HG03378 (cell line): Measurements from ENCODE around the gene MOGAT3.
A peak's percentile ranks its signal among the peaks of the same experiment; 100 is the strongest.

Experiments
- ATAC-seq: cut with Tn5 transposase; IDR thresholded peaks from one replicate; pipeline ENCODE4 v1.9.1; 2021; ENCODE audit warnings: mild to moderate bottlenecking, moderate library complexity; ENCODE audit not compliant: unreplicated experiment

MOGAT3 gene

DNA sequence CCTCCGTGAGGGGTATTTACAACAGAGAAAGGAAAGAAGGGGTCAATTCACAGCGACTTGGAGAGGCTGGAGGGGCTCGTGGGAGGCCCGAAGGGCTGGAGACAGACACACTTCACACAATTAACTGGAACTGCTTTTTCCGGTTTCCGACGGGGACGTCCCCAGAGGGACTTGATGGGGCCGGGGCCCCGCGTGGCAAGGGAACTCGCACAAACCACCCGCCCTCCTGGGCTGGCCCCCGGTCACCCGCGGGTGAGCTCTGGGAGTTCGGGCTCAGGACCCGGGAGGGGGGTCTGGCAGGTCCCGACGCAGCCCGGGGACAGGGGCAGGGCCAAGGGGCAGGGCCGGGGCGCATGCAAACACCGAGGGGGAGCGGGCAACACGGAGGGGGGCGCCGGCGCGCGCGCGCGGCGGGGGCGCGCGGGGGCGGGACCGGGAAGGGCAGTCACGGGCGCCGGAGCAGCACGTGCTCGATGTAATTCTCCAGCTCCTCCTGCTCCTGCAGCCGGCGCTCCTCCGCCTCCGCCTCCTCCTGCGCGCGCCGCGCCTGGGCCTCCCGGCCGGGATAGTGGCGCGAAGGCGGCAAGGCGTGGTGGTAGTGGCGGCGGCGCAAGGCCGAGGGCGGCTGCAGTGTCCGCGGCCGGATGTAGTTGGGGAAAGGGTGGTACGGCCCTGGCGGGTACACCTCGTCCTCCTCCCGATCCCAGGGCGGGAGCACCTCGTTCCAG, 38.1 kb downstream of the MOGAT3 start:
- no peak for ATAC-seq

DNA sequence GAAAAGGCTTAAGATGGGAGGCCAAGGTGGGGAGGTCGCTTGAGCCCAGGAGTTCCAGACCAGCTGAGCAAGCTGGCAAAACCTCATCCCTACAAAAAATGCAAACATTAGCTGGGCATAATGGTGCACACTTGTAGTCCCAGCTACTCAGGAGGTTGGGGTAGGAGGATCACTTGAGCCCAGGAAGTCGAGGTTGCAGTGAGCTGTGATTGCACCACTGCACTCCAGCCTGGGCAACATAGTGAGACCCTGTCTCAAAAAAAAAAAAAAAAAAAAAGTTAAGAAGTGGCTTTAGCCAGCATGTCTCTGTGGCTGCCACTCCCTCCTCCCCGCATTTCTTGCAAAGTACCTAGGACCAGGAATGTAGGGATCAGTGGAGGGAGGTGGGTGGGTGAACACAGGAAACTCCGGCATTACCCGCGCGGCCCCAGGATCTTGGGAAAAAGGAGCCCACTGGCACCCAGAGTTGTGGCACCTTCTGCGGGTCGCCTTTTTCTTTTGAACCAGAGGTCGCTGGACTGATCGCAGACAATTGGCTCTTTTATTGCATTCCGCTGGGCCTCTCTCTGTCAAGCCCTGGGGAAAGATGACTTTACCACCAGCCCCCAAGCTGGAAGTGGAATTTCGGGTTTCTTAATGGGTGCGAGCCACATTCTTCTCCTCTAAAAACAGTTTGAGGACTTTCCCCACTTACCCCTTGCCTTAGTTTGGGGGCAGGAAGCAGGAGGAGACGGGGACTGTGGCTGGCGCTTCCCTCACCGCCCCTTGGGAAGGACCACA, 39.0 kb downstream of the MOGAT3 start:
- ATAC-seq: no peak

DNA sequence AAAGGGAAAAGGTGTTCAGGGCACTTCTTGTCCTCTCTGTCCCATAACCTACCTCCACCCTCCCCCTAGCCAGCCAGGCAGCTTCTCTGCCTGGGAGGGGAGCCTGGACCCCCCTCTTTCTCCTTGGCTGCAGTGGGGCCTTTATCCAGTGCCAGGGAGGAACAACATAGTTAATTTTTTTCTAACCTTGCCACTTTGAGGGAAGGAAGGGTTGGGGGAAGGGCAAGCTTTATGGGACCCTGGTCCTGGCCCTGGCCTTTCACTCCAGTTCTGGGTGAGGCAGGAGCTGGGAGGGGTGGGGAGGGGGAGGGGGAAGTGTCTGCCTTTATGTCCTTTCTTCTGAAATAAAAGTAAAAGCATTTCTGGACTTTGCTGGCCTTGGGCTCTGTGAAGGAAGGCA, 39.9 kb downstream of the MOGAT3 start:
- no peak for ATAC-seq

DNA sequence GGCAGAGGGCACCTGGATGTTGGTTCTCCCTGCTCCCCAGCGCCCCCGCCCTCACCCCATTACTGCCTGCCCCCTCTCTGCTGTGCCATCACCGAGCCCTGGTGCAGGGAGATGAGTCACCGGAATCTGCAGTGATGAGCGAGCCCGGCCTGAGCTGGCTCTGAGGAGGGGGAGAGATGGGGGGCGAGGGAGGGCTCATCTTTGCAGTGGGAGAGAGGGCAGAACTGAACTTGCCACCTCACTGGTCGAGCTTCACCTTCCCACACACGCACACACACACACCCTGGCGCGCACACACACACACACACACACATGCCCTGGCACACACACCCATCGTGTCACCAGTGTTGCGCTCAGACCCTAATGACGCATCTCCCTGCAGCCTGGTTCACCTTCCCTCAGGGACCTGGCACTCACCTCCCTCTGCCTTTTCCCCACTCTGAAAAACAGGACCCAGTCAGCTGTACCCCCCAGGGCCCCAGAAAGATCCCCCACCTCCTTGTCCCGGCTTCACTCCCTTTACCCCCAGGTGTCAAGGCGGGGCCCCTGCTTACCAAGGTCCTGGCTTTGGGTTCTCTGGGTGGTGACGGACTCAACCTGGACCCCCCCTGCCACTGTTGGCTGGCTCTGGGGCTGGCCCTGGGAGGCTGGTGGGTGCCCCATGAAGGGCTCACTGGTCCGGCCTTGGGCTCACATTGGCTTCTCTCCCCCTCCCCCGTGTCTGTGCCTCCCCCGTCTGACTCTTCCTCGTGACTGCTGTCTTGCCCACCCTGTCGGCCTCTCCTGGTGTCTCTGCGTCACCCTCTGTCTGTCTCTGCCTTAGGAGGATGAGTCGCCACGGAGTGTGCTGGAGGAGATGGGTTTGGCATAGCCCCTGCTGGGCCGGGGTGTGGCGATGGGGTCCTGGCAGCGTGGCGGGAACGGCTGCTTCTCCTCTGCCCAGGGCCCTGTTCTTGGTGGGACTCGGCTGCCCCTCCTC, 40.9 kb downstream of the MOGAT3 start:
- no peak for ATAC-seq

DNA sequence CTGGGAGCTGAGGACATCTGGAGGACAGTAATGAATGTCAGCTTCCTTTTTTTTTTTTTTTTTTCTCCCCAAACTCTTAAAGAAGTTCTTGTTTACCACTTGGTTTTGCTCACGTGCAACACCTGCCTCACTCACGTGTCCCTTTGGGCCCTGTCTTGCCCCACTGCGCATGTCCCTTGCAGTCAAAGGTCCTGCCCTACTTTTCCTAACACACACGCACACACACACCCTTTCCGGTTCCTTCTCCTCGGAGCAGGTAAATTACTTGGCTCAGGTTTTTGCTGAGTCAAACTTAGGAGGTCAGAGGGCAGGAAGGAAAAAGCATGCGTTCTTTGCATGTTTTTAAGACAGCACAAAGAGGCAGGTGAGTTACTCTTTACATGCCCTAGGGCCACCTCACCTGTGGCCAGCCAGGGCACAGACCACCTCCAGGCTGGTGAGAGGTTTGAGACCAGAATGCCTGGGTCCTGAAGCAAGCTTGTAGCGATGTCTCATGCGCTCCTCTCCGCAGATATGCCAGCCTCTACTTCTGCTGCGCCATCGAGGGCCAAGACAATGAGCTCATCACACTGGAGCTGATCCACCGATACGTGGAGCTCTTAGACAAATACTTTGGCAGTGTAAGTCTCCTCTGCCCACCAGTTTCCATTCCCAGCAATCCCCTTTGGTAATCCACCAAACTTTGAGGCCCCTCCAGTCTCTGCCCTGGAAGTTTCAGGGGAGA, 43.8 kb downstream of the MOGAT3 start:
- ATAC-seq: no peak

DNA sequence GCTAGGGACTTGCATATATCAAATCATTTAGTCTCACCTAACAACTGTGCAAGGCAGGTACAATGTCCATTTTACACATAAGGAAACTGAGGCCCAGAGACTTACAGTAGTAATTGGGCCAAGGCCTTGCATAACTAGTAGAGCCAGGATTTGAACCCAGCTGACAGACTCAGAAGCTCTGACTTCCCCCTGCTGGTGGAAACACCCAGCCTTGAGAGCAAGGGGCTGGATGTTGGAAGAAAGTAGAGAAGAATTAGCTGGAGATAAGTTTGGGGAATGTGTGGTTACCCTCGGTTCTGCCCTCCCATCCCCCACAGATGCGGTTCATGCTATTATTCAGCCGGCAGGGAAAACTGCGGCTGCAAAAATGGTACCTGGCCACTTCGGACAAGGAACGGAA, 44.6 kb downstream of the MOGAT3 start:
- no peak for ATAC-seq

DNA sequence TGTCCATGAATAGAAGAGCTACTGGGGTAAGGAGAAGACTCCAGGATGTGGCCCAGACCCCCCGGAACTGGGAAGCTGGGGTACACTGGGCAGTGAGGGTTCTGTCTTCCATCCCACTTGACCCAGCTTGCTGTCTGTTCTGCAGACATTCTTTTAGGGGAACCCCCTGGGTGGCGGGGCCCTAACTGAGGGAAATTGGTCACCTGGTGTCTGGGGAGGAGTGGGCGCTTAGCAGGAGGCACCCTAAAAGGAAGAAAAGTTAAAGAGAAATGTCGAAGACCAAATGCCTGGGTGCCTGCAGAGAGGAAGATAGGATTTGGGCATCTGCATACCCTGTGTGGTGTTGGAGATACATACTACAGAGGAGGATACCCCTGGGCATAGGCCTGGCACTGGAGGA, 45.5 kb downstream of the MOGAT3 start:
- no peak for ATAC-seq

DNA sequence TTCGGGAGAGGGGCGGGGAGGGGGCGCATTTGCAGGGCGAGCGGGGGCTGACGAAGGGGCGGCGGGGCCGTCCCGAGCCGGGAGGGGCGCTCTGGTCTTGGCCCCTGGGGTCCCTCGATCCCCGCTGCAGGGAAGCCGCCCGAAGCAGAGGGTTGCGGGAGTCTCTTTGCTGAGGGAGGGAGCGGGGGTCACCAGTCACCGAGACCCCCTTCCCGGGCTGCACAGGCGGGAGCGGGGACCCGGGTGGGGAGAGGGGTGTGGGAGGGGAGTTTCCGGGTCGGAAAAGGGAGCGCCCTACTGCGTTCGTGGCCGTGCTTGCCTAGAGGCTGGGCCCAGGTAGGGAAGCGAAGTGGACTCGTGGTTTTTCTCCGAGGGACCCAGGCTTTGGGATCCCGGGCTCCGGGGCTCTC, 46.1 kb downstream of the MOGAT3 start:
- ATAC-seq: no peak

DNA sequence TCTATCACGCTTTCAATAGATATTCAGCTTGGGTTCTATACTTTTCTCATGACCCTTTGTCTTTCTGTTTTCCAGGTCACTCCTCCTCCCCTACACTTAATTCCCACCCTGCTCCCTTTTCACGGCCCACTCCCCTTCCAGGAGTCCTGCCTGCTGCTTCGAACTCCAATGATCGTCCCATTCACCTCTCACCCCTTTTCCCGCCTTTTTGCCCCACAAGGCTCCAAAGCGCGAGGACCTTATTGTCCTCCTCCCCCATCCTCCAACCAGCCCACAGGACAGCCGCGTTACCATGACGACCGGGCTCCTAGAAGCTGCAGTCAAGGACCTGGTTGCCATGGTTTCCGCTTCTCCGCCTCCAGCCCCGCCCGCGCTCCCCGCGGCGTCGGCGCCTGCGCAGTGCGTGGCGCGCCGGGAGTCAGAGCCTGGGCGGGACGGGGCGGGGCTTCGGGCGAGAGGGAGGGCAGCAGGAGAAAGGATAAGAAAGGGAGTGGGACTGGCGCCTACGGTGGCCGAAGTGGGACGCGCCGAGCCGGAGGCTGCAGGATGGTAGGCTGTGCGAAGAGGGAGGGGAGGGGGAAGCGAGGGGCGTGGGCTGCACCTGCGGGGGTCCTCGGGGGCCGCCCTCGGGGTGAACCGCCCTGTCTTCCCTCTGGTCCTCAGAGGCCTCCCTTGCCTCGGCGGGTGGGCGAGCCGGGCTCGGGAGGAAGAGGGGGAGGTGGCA, 46.7 kb downstream of the MOGAT3 start, which contains the start of gene AP1S1:
AP1S1 (plus strand) TSS at position 508 of the 724 bp plus-strand sequence; CDS start at position 547, 39 bp downstream.
- peak; percentile 65 for ATAC-seq

DNA sequence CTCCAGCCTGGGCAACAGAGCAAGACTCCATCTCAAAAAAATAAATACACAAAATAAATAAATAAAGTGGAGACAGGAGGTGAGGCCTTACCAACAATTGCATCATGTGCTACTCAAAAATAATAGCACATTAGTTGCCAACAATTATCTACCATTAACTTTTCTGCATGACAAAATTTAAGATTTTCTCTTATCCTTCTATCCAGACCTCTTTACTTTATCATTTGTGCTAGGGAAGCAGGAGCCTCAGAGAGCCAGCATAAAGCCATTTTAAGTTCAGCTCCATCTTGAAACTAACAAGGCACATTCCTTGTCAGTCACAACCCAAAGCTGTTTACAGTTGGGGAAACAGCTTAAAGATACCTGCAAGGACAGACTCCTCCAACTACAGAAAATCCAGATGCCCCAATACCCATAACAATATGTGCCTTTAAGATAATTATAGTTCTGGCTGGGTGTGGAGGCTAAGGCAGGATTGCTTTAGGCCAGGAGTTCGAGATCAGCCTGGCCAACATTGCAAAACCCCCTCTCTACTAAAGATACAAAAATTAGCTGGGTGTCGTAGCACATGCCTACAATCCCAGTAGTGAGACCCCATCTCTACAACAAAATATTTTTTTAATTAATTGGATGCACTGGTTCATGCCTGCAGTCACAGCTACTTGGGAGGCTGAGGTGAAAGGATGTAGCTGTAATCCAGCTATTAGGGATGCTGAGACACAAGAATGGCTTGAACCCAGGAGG, 48.8 kb downstream of the MOGAT3 start:
- no peak for ATAC-seq
